ENCODE measurements around the gene PPP2R3A.

- TF ChIP-seq CTCF (IDR thresholded peaks at IDR 0.05; ENCODE audit: low read depth, low read length) (no peak), EZH2phosphoT487 (IDR thresholded peaks at IDR 0.05; ENCODE audit: low read depth) (no peak)
These were observed 38.4 kb upstream of the PPP2R3A start for GRCh38 chr3:135927155-135927554.
